HG03439 (cell line): ENCODE measurements around the gene LST1.

Experiments
- ATAC-seq: cut with Tn5 transposase; IDR thresholded peaks from one replicate; pipeline ENCODE4 v1.9.1; 2021; ENCODE audit warnings: mild to moderate bottlenecking, moderate library complexity; ENCODE audit not compliant: unreplicated experiment

Gene LST1

GRCh38 chr6:31619805-31620585 is 33.9 kb downstream of the LST1 start:
- peak; percentile 86 for ATAC-seq

GRCh38 chr6:31620586-31621319 is 34.7 kb downstream of the LST1 start, which contains the start of gene PRRC2A:
PRRC2A (plus strand) TSS chr6:31620715; CDS start chr6:31622790, 2,075 bp downstream.
- ATAC-seq: peak; percentile 43

GRCh38 chr6:31621320-31621939 is 35.4 kb downstream of the LST1 start:
- ATAC-seq: no peak

GRCh38 chr6:31621991-31622390 is 35.9 kb downstream of the LST1 start:
- no peak for ATAC-seq

GRCh38 chr6:31622684-31623091 is 36.6 kb downstream of the LST1 start:
- no peak for ATAC-seq

- no peak for ATAC-seq
Measured at GRCh38 chr6:31624070-31624469, 38.0 kb downstream of the LST1 start.

- no peak for ATAC-seq
Measured at GRCh38 chr6:31626952-31627351, 40.9 kb downstream of the LST1 start.

GRCh38 chr6:31627690-31628287 is 41.7 kb downstream of the LST1 start:
- ATAC-seq: no peak

GRCh38 chr6:31629014-31629413 is 42.9 kb downstream of the LST1 start:
- no peak for ATAC-seq

GRCh38 chr6:31630177-31630934 is 44.3 kb downstream of the LST1 start:
- no peak for ATAC-seq

- ATAC-seq: no peak
Measured at GRCh38 chr6:31631209-31631608, 45.1 kb downstream of the LST1 start.

- ATAC-seq: no peak
Measured at GRCh38 chr6:31631681-31632278, 45.7 kb downstream of the LST1 start.

- ATAC-seq: no peak
Measured at GRCh38 chr6:31632279-31632946, 46.3 kb downstream of the LST1 start.

GRCh38 chr6:31633447-31633846 is 47.4 kb downstream of the LST1 start:
- ATAC-seq: no peak

- no peak for ATAC-seq
Measured at GRCh38 chr6:31634131-31634530, 48.1 kb downstream of the LST1 start.

GRCh38 chr6:31634969-31635575 is 49.0 kb downstream of the LST1 start:
- no peak for ATAC-seq

GRCh38 chr6:31636698-31637596 is 50.9 kb downstream of the LST1 start:
- no peak for ATAC-seq
